ENCODE results near the gene PAQR6.
A peak's percentile ranks its signal among the peaks of the same experiment; 100 is the strongest.

PAQR6 gene

GRCh38 chr1:156263288-156263655 lies 15.4 kb upstream of the PAQR6 start:
- DNase-seq (ENCODE audit: low spot score), result no peak

- DNase-seq (ENCODE audit: low spot score), result peak; percentile 86
Observed at GRCh38 chr1:156262461-156263287, 14.8 kb upstream of the PAQR6 start.

- no peak for DNase-seq (ENCODE audit: low spot score)
Observed at GRCh38 chr1:156260896-156261295, 13.0 kb upstream of the PAQR6 start.

GRCh38 chr1:156259805-156260204 lies 11.9 kb upstream of the PAQR6 start:
- DNase-seq (ENCODE audit: low spot score), result no peak

- no peak for DNase-seq (ENCODE audit: low spot score)
Observed at GRCh38 chr1:156258859-156259258, 11.0 kb upstream of the PAQR6 start.

GRCh38 chr1:156257711-156258110 lies 9.9 kb upstream of the PAQR6 start:
- DNase-seq (ENCODE audit: low spot score), result no peak

- no peak for DNase-seq (ENCODE audit: low spot score)
Observed at GRCh38 chr1:156253634-156254033, 5.8 kb upstream of the PAQR6 start.

GRCh38 chr1:156251527-156251926 lies 3.7 kb upstream of the PAQR6 start:
- no peak for DNase-seq (ENCODE audit: low spot score)

- DNase-seq (ENCODE audit: low spot score), result no peak
Observed at GRCh38 chr1:156249593-156249992, 1.7 kb upstream of the PAQR6 start.

GRCh38 chr1:156248323-156248683 lies 447 bp upstream of the PAQR6 start:
- no peak for DNase-seq (ENCODE audit: low spot score)

GRCh38 chr1:156246781-156247459 lies 936 bp downstream of the PAQR6 start:
- DNase-seq (ENCODE audit: low spot score), result peak; percentile 68

GRCh38 chr1:156246241-156246780 lies 1.5 kb downstream of the PAQR6 start:
- DNase-seq (ENCODE audit: low spot score), result no peak

- peak; percentile 44 for DNase-seq (ENCODE audit: low spot score)
Observed at GRCh38 chr1:156245451-156246232, 2.2 kb downstream of the PAQR6 start.

GRCh38 chr1:156244712-156245111 lies 3.1 kb downstream of the PAQR6 start:
- no peak for DNase-seq (ENCODE audit: low spot score)

- no peak for DNase-seq (ENCODE audit: low spot score)
Observed at GRCh38 chr1:156244126-156244525, 3.7 kb downstream of the PAQR6 start.

- DNase-seq (ENCODE audit: low spot score), result no peak
Observed at GRCh38 chr1:156242738-156243137, 5.1 kb downstream of the PAQR6 start.

- no peak for DNase-seq (ENCODE audit: low spot score)
Observed at GRCh38 chr1:156241926-156242325, 5.9 kb downstream of the PAQR6 start, which contains the start of gene BGLAP. TSS of gene BGLAP (plus strand) at chr1:156242184. CDS start at chr1:156242232, 48 bp downstream.

GRCh38 chr1:156241311-156241811 lies 6.5 kb downstream of the PAQR6 start:
- DNase-seq (ENCODE audit: low spot score), result peak; percentile 57

GRCh38 chr1:156238248-156238647 lies 9.6 kb downstream of the PAQR6 start:
- no peak for DNase-seq (ENCODE audit: low spot score)

- no peak for DNase-seq (ENCODE audit: low spot score)
Observed at GRCh38 chr1:156236164-156236563, 11.7 kb downstream of the PAQR6 start.

GRCh38 chr1:156233426-156234127 lies 14.3 kb downstream of the PAQR6 start:
- DNase-seq (ENCODE audit: low spot score), result peak; percentile 84
